GM19395 (cell line): Measurements from ENCODE around the gene ASB9.
"Not testable (repeated sequence)": the region's sequence is repeated elsewhere in the genome, so short reads cannot be mapped to it uniquely, and the experiment has no call there.

Experiments used
- ATAC-seq: cut with Tn5 transposase; IDR thresholded peaks from one replicate; pipeline ENCODE4 v1.9.1; 2021; ENCODE audit warnings: mild to moderate bottlenecking, moderate library complexity; ENCODE audit not compliant: unreplicated experiment

Gene ASB9, protein sequence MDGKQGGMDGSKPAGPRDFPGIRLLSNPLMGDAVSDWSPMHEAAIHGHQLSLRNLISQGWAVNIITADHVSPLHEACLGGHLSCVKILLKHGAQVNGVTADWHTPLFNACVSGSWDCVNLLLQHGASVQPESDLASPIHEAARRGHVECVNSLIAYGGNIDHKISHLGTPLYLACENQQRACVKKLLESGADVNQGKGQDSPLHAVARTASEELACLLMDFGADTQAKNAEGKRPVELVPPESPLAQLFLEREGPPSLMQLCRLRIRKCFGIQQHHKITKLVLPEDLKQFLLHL

DNA sequence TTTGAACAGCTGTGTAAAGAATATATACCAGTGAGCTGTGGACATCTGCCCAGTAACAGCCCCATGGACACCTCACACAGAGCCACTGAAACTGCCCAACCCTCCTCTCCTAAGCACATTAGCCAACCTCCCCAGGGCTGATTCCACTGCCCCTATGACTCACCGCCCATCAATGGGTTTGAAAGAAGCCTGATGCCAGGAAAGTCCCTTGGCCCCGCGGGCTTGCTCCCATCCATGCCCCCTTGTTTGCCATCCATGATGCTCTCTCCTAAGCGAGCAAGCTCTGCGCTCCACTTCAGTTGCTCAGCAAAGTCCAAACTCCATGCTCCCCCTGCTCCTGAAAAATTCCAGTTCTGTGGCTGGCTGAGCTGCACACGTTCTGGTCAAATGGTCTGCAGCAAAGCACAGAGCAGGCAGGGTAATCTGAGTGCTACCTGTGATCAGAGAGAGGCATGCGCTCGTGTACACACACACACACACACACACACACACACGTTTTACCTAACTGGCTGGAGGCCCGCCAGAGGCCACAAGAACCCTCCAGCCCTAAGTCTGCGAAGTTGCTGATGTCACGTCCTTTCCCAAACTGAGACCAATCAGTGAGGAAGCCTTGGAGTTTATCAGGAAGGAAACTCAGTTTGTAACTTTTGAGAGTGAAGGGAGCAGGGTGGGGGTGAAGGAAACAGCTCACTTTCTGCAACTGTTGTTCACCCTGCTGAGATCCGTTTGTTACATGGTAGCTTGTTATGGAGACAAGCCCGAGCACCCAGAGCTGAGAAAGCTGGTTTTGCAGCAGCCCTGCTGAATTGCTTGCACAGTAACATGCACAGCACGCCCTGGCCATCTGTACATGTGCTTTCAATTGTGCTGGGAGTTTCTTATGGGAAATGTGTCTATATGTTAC is at the start of gene ASB9:
Gene ASB9, minus strand, starts transcription at position 466 of the 904 bp plus-strand sequence. Its CDS starts 209 bp downstream, at position 257.
- peak; percentile 58 for ATAC-seq

DNA sequence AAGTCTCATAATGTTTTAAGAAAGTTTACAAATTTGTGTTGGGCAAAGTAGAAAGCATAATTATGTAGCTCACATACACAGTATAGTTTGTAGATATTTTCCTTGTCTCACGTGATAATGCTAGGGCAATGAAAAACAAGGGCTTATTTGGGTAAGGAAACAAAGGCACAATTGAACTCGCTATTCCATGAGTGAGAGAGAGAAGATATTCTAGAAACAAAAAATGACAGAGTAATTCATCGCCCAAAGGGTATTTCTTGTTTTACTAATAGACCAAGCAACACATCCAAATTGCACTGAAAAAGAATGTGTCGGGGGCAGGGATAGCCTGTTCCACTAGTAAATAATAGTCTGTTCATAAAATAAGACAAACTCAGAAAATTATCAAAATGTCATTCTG is 49.2 kb upstream of the ASB9 start:
- ATAC-seq = no peak

DNA sequence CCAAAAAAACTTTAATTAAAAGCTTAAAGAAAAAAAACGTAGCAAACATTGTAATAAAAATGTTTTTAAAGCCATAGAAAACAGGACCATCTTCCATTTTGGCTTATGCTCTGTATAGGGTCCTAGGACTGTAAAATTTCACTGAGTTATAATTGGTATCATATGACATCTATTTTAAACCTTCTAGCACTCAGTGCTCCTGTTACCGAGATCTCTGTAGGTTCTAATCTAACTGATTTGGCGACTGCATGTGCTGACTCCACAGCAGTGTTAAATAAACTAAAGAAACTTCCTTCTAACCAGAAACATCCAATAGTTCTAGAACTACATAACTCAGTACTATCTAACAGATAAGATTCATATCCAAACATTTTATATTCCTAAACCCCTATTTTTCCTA is 45.6 kb upstream of the ASB9 start, which contains the start of gene ASB11:
Gene ASB11, minus strand, starts transcription at position 132 of the 400 bp plus-strand sequence. Its CDS starts 35 bp downstream, at position 97.
- ATAC-seq = no peak

DNA sequence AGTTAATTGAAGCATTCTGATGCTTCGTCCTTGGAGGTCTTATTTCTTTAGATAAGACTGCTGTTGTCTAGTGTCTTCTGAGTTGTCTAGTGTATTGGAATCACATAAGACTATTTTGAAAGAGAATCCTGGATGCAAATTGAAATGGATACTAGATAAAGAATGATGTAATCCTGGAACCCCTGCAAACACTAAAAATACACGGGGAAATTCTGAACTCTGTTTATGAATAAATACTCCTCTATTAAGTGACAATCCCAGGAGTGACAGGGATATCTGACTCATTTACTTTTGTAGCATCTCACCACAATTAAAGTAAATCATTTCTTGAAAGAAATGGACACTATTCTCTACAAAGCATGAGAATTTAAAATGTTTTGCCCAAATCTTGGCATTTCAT is 44.6 kb upstream of the ASB9 start:
- ATAC-seq = no peak

DNA sequence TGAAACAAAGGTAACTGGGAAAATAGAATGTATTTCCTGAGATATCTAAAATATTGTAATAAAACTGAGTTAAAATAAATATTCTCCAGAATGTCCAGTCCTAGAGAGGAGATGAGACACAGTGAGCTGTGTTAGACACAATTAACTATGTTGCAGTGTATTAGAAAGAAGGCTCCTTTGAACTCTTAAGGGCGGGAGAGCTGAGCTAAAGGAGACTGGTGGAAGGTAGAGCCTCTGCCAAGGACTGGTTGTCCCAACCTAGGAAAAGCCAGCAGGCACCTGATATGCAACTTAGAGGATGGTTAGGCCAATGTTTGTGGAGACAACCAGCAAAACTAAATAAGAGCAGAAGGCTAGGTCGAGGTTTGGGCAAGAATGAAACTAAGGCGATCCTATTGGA is 41.2 kb upstream of the ASB9 start:
- no peak for ATAC-seq

DNA sequence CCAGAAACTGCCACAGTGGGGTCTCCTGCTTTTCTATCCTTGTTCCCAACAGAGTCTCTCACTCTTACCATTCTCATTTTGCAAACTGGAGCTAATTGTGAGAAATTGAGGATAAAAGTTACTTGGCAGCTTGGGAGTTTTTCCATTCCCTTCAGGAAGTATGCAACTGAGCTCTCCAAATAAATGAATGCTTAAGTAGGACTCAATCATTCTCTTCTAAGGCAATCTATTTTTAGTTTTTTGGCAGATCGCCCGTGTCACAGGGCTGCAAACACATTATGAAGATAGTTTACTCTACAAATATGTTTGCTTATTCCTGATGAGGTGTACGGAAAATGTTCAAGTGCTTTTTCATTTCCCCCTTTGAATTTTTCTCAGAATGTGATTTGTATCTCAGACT is 40.2 kb upstream of the ASB9 start:
- no peak for ATAC-seq

DNA sequence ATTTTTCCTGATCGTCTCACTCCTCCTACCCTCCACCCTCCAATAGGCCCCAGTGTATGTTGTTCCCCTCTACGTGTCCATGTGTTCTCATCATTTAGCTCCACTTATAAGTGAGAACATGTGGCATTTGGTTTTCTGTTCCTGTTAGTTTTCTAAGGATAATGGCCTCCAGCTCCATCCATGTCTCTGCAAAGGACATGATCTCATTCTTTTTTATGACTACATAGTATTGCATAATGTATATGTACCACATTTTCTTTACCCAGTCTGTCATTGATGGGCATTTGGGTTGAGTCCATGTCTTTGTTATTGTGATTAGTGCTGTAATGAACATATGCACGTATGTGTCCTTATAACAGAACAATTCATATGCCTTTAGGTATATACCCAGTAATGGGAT is 36.0 kb upstream of the ASB9 start:
- ATAC-seq = not testable (repeated sequence)

DNA sequence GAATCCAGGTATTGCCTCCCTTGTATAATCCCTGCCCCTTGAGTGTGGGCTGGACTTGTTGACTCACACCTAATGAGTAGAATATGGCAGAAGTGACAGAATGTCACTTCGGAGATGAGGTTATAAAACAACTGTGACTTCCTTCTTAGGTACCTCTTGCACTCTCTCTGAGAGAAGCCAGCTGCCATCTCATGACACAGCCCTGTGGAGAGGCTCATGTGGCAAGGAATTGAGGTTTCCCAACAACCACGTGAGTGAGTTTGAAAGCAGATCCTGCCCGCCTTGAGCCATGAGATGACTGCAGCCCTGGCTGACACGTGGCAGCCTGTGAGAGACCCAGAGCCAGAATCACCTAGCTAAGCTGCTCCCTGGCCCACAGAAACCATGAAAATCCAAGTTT is 32.0 kb upstream of the ASB9 start:
- ATAC-seq = peak; percentile 38

DNA sequence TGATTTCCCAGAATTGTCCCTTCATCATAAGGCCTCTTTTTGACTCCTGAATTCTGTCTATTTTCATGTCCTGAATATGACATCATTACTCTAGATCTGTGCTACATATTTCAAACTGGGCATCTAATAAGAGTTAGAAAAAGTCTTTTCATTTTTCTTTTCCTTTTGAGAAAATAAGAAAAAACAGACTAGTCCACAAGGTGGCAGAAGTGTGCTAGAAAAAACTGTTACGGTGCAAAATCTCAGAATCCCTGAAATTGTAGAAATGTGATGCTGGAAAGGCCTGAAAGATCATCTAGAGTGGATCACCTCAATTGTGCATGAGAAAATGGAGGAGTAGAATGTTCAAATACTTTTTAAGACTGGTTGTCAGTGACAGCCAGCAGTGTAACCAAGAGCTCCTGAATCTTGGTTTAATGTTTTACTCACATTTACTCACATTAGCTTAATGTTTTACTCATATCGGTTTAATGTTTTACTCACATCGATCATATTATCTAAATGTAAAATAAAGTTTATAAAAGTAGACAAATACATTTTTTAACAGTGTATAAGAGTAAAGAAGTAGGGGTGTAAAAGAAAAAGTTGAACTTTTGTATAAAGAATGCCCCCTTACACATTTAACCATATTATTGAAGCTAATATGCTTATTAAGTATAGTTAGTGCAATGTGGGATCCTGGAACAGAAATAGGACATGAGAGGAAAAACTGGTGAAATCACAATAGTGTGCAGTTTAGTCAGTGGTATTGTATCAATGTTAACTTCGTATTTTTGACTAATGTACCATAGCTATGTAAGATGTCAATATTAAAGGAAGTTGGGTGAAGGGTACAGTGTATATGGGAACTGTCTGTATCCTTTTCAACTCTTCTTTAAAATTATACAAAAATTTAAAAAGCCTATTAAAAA is 30.3 kb upstream of the ASB9 start:
- ATAC-seq = no peak

DNA sequence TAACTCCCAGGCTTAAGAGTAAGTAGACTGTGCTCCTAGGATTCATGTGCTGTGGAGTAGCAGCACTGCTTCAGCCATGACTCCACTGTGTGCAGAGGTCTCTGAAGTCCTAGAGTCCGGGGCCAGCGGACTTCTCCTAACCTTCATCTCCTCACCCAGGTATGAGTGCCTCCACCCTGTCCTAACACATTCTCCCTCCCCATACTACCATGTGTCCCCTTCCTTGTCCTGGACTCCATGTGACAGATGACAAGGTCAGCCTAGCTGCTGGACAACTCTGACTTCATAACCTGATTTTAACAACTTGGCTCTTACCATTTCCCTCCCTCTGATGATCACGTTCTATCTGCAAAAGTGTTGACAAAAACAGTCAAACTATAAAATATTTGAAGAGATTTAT is 28.9 kb upstream of the ASB9 start:
- no peak for ATAC-seq

DNA sequence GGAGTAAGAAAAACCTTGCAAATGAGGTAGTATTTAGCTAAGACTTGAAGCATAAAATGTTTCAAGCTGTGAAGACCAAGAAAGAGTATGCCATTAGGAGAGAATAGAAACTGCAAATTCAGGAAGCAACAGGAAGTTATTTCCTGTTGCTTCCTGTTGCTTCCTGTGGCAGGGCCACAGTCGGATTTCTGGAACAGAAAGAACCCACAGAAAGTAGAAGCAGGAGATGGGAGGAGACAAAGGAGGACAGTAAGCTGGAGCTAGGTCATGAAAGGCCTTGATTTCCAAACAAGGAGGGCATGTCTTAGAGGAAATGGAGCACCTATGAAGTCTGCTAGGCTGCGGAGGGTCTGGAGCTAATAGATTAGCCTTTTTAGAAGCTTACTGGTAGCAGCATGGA is 28.3 kb upstream of the ASB9 start:
- ATAC-seq = no peak

DNA sequence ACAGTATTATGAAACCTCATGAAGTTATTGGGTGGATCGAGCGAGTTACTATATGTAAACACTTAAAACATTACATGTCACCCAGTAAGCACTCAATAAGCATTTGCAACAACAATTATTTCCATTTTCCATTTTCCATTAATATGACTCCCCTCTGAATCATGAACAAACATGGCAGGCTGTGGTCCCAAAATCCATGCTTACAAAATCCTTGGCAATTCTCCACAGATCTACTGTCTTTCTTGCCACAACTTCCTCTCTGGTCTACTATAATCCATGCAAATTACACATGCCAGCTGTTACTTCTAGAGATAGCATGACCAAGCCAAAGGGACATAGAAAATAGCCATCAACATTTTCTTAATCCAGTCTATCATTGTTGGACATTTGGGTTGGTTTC is 23.6 kb upstream of the ASB9 start:
- ATAC-seq = no peak

DNA sequence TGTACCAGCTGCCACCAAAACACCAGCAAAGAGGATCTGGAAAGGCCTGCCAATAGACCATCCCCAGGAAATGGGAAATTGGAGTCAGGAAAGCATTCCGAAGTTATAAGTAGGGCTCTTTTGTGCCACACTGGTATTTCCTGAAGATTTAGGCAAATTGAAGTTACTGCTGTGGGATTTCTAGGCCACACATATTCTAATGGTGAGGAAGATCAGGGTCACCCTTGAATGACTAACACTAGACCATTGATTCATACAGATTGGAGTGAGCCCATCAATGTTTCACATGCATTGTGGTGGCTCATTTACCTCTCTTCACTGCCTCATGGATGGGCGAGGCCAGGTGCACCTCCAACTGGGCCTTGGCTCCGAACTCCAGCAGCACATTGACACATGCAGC is 23.0 kb upstream of the ASB9 start:
- ATAC-seq = no peak

DNA sequence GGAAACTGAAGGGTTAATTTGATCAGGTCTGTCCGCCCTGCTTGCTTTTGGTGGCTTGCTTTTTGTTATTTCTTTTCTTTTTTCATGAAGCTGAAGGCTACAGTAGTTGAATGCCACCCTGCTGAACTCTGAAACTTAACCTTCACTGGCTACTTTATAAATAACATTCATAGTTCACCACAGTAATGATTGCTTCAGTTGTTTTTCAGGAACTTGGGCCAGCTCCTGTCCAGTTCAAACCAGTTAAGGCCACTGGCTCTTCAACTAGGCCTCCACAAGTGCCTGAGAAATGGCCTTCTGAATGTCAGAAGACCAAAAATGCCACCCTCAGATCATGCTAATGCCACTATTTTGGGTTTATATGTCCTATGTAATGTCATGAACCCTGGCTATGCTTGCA is 7.7 kb upstream of the ASB9 start:
- ATAC-seq = no peak

DNA sequence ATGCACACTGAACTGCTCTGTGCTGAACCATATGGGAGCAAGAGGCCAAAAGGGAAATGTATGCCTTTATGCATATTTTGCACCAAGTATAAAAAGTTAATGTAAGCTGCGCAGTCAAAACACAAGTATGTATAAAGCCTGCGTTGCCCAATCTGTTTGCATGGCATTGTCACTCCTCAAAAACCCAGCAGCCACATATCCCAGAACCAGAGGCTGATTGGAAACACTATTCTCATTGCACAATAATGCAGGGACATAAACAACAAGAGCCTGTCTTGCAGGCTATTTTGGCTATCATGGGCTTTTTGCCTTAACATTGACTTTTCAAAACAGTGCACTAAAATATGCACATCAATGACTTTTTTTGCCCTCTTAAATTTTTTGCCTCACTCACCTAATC is 5.1 kb upstream of the ASB9 start:
- no peak for ATAC-seq

DNA sequence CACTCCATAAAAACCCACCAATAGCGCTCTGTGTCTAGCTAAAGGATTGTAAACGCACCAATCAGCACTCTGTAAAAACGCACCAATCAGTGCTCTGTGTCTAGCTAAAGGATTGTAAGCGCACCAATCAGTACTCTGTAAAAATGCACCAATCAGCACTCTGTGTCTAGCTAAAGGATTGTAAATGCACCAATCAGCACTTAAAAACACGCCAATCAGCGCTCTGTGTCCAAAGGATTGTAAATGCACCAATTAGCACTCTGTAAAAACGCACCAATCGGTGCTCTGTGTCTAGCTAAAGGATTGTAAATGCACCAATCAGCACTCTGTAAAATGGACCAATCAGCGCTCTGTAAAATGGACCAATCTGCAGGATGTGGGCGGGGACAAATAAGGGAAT is 3.4 kb upstream of the ASB9 start:
- not testable (repeated sequence) for ATAC-seq

DNA sequence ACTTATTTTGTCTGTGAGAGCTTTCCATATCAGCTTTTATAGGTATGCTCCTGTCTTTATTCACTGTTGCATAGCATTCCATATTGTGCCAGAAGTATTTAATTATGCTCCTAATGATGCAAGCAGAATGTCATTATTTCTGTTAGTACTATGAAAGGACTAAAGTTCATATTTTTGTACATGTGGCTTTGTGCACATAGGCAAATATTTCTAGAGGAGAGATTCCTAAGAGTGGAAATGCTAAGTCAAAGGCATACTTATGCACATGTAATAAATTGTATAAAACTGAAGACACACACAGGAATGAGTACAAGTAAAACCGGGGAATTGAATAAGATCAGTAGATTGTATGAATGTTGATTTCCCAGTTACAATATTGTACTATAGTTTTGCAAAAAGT is 1.9 kb upstream of the ASB9 start:
- no peak for ATAC-seq

DNA sequence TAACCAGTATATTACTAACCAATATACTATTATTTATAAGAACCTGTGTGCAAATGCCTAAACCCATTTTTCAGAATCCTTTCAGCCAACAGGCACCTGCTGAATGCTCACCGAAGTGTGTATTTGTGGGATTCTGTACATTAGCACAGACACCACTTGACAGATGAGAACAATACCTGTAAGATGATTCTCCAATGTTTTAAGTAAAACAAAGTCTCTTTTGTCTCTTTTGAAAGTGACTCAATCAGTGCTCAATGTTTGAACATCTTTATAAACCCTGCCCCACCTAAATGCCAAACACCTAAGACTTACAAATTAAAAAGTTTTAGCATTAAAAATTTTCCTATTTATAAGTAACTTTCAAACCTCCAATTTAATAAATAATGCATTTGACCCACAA is 763 bp downstream of the ASB9 start:
- no peak for ATAC-seq

DNA sequence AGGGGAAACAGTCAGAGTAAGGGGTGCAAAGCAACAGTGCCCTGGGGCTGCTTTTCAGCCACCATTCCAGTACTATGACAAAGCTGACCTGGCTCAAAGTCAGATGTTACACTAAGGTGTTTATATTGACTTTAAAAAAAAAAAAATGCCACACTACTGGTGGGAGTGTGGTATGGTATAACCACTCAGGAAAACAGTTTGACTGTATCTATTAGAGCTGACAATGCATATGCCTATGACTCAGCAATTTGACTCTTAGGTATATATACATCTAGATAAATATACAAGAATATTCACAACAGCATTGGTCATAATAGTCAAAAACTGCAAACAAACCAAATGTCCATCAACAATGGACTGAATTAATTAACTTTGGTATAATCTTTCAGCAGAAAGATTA is 15.0 kb downstream of the ASB9 start:
- ATAC-seq = no peak

DNA sequence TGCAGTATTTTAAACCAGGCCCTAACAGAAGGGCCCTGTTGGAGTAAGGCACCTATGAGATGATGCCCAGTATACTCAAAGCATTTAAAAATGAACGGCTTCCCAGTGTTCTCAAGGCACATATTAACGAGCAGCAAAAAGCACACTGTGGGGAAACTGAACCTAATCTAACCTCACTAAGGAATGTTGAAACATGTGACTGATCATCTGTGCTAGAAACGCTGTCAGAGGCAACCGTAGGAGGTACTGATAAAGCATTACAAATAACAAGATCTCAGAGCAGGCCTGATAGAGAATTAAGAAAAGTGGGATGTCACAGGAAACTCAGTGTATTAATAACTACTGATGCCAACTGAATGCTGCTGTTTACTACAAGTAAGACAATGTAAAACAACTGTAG is 24.0 kb downstream of the ASB9 start:
- ATAC-seq = no peak

DNA sequence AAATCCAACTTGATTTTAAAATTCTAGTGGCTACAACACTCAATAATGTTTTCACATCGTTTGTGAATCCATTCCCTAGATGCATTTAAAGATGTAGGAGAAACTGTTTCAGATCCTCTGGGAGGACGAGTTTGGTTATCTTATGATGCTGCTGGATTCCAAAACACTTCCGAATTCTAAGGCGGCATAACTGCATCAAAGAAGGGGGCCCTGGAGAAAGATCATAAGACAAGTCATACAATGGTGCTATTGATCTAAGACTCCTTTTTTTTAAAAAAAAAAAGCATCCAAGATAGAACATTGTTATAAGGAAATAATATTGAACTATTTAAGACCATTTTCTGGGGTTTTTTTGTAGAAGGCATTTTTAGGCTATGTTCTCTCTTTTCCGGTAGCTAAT is 25.5 kb downstream of the ASB9 start:
- no peak for ATAC-seq
